HUES48 (cell line): ENCODE data around the gene CASP3.
"Not testable (repeated sequence)": the region's sequence is repeated elsewhere in the genome, so short reads cannot be mapped to it uniquely, and the experiment has no call there.

Experiments
- H3K27ac ChIP-seq: one replicate; pipeline ENCODE4 v1.7.0; 2013; ENCODE audit warnings: low read depth, low read length, inconsistent platforms
- H3K27me3 ChIP-seq: 2 replicates; pipeline ENCODE4 v1.6.1; 2013; ENCODE audit warnings: mild to moderate bottlenecking, low read length; ENCODE audit not compliant: control insufficient read depth, insufficient read depth
- H3K36me3 ChIP-seq: 2 replicates; pipeline ENCODE4 v1.6.1; 2013; ENCODE audit warnings: low read length; ENCODE audit not compliant: control insufficient read depth, insufficient read depth
- H3K4me1 ChIP-seq: 2 replicates; pipeline ENCODE4 v1.6.1; 2013; ENCODE audit warnings: mild to moderate bottlenecking, low read length; ENCODE audit not compliant: control insufficient read depth, insufficient read depth
- H3K4me3 ChIP-seq: 2 replicates; pipeline ENCODE4 v1.5.1; 2013; ENCODE audit warnings: mild to moderate bottlenecking, low read depth, low read length
- H3K9ac ChIP-seq: 2 replicates; pipeline ENCODE4 v1.6.1; 2013; ENCODE audit warnings: mild to moderate bottlenecking, low read depth, low read length, moderate library complexity
- H3K9me3 ChIP-seq: 2 replicates; pipeline ENCODE4 v1.6.1; 2013; ENCODE audit warnings: low read length; ENCODE audit not compliant: control insufficient read depth, insufficient read depth

Gene CASP3

DNA sequence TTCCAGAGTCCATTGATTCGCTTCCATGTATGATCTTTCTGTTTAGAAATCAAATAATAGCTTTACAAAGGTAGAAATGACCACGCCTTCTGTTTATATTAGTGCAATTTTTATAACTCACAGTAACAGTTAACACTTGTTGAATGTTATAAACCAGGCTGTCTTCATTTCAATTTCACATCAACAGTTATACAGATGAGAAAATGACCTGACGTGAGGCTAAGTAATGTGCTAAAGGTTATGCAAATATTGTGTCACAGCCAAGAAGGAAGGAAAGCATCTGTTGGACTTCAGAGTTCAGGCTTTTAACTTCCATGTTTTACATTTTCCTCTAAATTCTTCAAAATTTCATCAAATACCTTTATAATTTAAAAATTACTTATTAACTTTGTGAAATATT lies 13.9 kb downstream of the CASP3 start:
- H3K4me1 ChIP-seq: no peaks in the 10 kb centered on the region
- H3K27ac ChIP-seq: no peak overlapping the region
- no peak overlapping the region for H3K4me3 ChIP-seq
- H3K9ac ChIP-seq: no peak overlapping the region
- no peaks in the 10 kb centered on the region for H3K27me3 ChIP-seq
- peaks cover 89% of the 10 kb centered on the region for H3K36me3 ChIP-seq
- H3K9me3 ChIP-seq: no peaks in the 10 kb centered on the region

DNA sequence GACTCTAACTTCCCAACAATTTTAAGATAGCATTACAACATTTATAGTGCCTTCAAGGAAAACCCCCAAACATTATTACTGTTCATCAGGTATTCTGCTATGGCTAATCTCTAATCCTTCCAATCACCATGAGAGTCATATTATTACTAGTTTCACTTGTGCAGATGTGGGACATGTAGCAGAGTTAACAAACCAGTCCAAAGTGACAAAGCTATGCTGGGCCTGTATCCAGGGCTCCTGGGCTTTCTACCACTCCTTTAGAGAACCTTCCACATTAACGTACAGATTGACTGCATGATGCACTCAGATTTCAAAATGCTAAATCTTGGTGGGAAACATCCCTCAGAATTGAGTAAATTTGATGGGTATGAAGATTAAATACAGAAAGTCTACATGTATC lies 16.4 kb downstream of the CASP3 start:
- Histone ChIP-seq H3K9ac (no peak overlapping the region), H3K27me3 (no peaks in the 10 kb centered on the region), H3K27ac (no peak overlapping the region), H3K4me1 (no peaks in the 10 kb centered on the region; the same call in 1 of the 2 replicates), H3K4me3 (no peak overlapping the region), H3K36me3 (peaks cover 96% of the 10 kb centered on the region), H3K9me3 (no peaks in the 10 kb centered on the region)

DNA sequence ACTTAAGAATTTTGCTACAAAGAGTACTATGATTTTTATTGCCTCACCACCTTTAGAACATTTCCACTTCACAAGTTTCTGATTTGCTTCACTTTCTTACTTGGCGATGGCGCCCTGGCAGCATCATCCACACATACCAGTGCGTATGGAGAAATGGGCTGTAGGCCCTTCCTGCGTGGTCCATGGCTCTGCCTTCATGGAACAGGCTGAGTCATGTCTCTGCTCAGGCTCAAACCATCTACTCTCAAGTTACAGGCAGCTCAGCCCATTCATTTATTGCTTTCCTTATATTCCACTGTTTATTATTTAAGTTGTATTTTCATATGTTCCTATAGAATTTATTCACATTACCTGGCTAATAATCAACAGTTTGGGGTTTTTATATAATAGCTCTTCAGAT lies 21.1 kb downstream of the CASP3 start:
- H3K27ac ChIP-seq: no peak overlapping the region
- 0 out of 2 replicates have a peak, but pooled peaks cover 2% of the 10 kb centered on the region for H3K9me3 ChIP-seq
- H3K4me3 ChIP-seq: no peak overlapping the region
- H3K9ac ChIP-seq: no peak overlapping the region
- no peaks in the 10 kb centered on the region for H3K27me3 ChIP-seq
- H3K36me3 ChIP-seq: peaks cover 63% of the 10 kb centered on the region
- peaks cover 23% of the 10 kb centered on the region for H3K4me1 ChIP-seq

DNA sequence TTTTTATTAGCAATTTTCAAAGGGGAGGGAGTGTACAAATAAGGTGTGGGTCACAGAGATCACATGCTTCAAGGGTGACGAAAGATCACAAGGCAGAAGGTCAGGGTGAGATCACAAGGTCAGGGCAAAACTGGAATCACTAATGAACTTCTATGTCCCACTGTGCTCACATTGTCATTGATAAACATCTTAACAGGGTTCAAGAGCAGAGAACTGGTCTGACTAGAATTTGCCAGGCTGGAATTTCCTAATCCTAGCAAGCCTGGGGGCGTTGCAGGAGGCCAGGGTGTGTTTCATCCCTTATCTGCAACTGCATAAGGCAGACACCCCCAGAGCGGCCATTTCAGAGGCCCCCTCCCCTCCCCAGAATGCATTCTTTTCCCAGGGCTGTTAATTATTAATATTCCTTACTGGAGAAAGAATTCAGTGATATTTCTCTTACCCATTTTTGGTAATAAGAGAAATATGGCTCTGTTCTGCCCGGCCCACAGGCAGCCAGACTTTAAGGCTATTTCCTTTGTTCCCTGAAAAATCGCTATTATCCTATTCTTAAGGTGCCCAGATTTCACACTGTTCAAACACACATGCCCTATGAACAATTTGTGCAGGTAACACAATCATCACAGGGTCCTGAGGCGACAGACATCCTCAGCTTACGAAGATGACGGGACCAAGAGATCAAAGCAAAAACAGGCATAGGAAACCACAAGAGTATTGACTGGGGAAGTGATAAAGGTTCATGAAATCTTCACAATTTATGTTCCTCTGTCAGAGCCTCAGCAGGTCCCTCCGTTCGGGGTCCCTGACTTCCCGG lies 23.3 kb downstream of the CASP3 start:
- H3K4me3 ChIP-seq, H3K27me3 ChIP-seq, H3K9me3 ChIP-seq: not testable (repeated sequence)
- Histone ChIP-seq H3K9ac (peak overlapping the region; percentile 53), H3K4me1 (peaks cover 23% of the 10 kb centered on the region), H3K36me3 (peaks cover 44% of the 10 kb centered on the region), H3K27ac (peak overlapping the region; percentile 84)

DNA sequence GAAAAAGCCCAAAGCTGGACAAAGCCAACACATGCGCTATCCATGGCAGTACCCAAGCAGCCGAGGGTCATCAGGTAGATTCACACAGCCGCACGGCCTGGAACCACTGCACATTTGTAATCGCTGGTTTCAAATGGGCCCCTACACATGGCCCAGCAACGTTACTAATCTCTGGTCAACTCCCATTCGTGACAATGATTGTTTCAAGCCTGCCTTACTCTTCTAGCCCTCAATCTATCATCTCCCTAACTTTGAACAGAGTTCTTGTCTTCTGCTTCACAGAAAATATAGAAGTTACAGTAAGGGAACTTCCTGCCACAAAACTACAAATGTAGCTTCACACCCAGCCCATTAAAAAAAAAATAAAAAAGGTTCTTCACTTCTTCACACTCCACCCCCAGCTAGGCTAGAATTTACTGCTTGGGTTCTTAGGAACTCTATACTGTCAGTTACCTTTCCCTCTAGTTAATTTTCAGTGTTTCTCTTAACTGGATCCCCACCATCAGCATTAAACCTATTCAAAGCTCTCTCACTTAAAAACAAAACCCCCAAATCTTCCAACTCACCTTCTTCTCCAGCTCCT lies 24.2 kb downstream of the CASP3 start:
- peaks cover 23% of the 10 kb centered on the region for H3K4me1 ChIP-seq
- H3K36me3 ChIP-seq: peaks cover 35% of the 10 kb centered on the region
- H3K9me3 ChIP-seq: 0 out of 2 replicates have a peak, but pooled peaks cover 2% of the 10 kb centered on the region
- H3K27me3 ChIP-seq: no peaks in the 10 kb centered on the region
- H3K27ac ChIP-seq: peak overlapping the region; percentile 74
- H3K9ac ChIP-seq: no peak overlapping the region
- no peak overlapping the region for H3K4me3 ChIP-seq

DNA sequence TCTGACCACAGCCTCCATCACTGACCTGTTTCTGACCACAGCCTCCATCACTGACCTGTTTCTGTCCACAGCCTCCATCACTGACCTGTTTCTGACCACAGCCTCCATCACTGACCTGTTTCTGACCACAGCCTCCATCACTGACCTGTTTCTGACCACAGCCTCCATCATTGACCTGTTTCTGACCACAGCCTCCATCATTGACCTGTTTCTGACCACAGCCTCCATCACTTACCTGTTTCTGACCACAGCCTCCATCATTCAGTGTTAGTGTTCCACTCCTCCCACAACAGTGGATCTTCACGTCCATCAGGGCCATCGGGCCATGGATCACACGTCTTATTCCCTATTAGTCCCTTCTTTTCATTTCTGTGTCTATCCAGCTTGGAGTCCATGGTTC lies 24.7 kb downstream of the CASP3 start:
- H3K9me3 ChIP-seq: not testable (repeated sequence)

DNA sequence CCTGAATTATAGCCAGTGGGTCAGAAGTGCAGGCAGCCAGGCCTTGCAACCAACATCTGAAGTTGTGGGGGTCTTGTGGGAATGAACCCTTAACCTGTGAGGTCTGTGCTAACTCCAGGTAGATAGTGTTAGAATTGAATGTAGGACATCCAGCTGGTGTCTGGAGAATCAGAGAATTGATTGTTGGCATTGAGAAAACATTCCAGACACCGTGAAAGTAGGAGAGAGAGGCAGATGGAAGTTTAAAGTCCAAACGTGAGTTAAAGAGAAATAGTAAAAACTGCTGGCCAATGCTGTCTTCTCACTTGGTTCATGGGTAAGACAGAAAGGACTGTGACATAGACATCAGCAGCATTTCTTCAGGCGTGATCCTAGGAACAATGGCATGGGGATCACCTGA lies 27.7 kb downstream of the CASP3 start:
- Histone ChIP-seq H3K9me3 (0 out of 2 replicates have a peak, but pooled peaks cover 4% of the 10 kb centered on the region), H3K27me3 (no peaks in the 10 kb centered on the region), H3K4me1 (peaks cover 19% of the 10 kb centered on the region), H3K9ac (no peak overlapping the region), H3K27ac (no peak overlapping the region), H3K36me3 (peaks cover 2% of the 10 kb centered on the region; the same call in 1 of the 2 replicates), H3K4me3 (no peak overlapping the region)

More for the DNA sequence above, 24.7 kb downstream of the CASP3 start:
- H3K36me3 ChIP-seq: peaks cover 30% of the 10 kb centered on the region
- H3K27me3 ChIP-seq, H3K27ac ChIP-seq, H3K4me3 ChIP-seq, H3K9ac ChIP-seq: not testable (repeated sequence)
- H3K4me1 ChIP-seq: peaks cover 23% of the 10 kb centered on the region

DNA sequence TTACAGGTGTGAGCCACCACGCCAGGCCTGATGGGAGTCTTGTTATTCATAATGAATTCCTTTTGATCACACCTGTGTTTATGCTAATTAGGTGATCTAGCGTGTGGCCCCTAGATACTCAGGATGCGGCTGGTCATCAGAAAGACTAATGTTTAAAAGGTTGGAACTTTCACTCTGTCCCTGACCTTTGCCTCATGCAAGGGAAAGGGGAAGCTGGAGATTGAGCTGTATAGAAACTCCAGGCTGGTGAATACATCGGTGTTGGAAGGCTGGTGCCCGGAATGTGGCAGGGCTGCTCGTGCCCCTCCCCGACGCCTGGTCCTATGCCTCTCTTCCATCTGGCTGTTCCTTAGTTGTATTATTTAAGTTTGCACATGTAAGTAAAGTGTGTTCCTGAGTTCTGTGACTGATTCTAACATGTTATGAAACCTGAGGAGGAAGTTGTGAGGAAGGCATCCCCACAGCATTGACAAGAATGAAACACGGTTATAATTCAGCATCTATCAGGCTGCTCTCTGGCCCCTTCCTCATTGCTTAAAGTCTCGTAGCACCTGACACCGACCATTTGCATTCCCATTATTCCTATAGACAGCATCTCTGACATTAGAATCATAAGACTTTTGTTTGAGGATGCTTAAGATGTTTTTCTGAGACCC lies 28.9 kb downstream of the CASP3 start:
- Histone ChIP-seq H3K4me1 (peaks cover 10% of the 10 kb centered on the region), H3K9ac (no peak overlapping the region), H3K36me3 (no peaks in the 10 kb centered on the region), H3K27ac (no peak overlapping the region), H3K4me3 (no peak overlapping the region), H3K27me3 (no peaks in the 10 kb centered on the region), H3K9me3 (peaks cover 3% of the 10 kb centered on the region; the same call in 1 of the 2 replicates)

DNA sequence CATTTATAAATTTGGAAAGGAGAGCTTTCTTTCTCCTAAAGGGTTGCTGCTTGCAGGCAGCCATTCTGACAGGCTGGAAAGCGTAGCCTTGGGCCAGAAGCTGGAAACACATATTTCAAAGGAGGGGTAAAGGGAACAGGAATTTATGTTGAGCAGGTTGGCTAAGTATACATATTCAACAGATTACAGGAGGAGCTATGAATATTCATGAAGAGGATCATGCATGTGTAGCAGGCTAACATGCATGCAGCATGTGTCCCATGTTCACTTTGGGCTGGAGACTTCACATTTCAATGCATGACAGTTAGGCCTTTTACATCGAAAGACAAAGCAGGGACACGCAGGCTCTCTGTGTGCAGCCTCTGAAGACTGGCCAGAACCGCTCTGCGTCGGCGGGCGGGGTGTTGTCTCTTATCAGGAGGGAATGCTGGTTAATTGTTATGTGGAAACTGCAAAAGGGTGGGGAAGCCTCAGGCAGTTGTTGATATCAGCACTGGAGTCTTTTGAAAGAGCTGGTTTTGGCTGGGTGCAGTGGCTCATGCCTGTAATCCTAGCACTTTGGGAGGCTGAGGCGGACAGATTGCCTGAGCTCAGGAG lies 31.5 kb downstream of the CASP3 start:
- Histone ChIP-seq H3K9ac (no peak overlapping the region), H3K4me3 (0 out of 2 replicates have a peak overlapping the region, but pooled peaks have one; percentile 4), H3K36me3 (no peaks in the 10 kb centered on the region), H3K27me3 (no peaks in the 10 kb centered on the region), H3K9me3 (peaks cover 16% of the 10 kb centered on the region), H3K27ac (peak overlapping the region; percentile 77), H3K4me1 (peaks cover 6% of the 10 kb centered on the region)

DNA sequence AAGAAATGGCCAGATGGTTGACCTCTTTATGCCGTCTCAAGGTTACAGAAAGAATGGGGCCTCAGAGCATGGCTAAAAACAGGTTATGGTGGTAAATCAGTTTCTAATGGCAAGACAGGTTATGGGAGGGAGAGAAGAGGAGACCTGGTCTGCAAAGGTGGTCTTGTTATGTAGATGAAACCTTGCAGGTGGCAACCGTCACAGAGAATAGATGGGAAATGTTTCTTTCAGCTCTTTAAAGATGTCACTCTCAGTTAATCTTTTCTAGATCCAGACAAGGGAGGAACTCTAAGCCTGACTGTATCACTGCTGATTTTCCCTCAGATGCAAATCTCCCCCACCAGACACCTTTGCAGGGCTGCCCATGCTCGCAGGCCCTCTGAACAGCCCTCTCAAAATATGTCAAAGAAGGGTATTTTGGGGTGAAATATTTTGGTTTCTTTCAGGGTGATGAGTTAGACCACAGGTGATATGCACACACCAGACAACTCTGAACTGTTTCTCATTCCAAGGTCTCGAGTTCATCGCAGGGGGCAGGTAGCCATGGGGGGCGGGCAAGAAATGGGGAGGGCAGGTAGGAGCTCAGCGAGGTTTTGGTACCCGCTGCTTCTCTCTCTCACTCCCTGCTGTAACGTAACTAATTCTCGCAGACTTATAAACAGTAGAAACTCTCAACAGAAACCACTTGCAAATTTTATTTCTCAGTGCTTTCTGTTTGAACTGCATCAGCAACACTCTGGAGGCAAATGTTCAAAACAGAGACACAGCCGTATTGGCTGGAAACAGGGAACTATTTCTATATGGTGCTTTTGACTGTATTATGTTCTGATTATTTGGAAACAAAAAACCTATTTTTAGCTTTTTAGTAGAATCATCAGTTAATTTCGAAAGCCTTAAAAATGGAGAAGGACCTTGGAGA lies 32.4 kb downstream of the CASP3 start:
- H3K36me3 ChIP-seq: no peaks in the 10 kb centered on the region
- H3K27me3 ChIP-seq: no peaks in the 10 kb centered on the region
- 0 out of 2 replicates have a peak overlapping the region, but pooled peaks have one; percentile 4 for H3K4me3 ChIP-seq
- H3K9me3 ChIP-seq: peaks cover 16% of the 10 kb centered on the region
- no peak overlapping the region for H3K9ac ChIP-seq
- peaks cover 7% of the 10 kb centered on the region for H3K4me1 ChIP-seq
- peak overlapping the region; percentile 77 for H3K27ac ChIP-seq
